Fibroblast of villous mesenchyme (primary cell): ENCODE data around the gene PIEZO2. TPM values are rescaled to one million over a fixed set of nuclear protein-coding genes. Genes with fewer than 3 reads are reported as not detected.

Experiments
- DNase-seq: peaks from one replicate; pipeline ENCODE4 v3.0.0-alpha.2; 2010; ENCODE audit warnings: low read depth
- H3K4me3 ChIP-seq: 2 replicates; pipeline ENCODE4 v1.5.1; 2011; ENCODE audit warnings: low read depth, mild to moderate bottlenecking, low read length
- CTCF ChIP-seq: IDR thresholded peaks from 2 replicates; pipeline ENCODE4 v1.5.1; 2012; ENCODE audit warnings: low read depth, mild to moderate bottlenecking, low read length; ENCODE audit not compliant: insufficient read depth
- total RNA-seq: library from RNA; depleted of rRNA; stranded (reverse); fragments of >200 nt; gene quantifications from 2 replicates; pipeline ENCODE4 v1.2.3, GENCODE V29; 2012

The PIEZO2 gene
- total RNA-seq, 1 donor: 1.7 TPM

- TF ChIP-seq CTCF: no peak
- no peak overlapping the region for H3K4me3 ChIP-seq
- DNase-seq: no peak
Observed at GRCh38 chr18:10890022-10890421, 259.3 kb downstream of the PIEZO2 start.

- no peak for TF ChIP-seq CTCF
- no peak for DNase-seq
- no peak overlapping the region for H3K4me3 ChIP-seq
Observed at GRCh38 chr18:10878703-10879102, 270.7 kb downstream of the PIEZO2 start.

- no peak for TF ChIP-seq CTCF
- H3K4me3 ChIP-seq: no peak overlapping the region
- DNase-seq: no peak
Observed at GRCh38 chr18:10877987-10878386, 271.4 kb downstream of the PIEZO2 start.

GRCh38 chr18:10875811-10876210 is 273.6 kb downstream of the PIEZO2 start:
- no peak for TF ChIP-seq CTCF
- DNase-seq: no peak
- H3K4me3 ChIP-seq: no peak overlapping the region

- no peak for DNase-seq
- H3K4me3 ChIP-seq: no peak overlapping the region
- TF ChIP-seq CTCF: no peak
Observed at GRCh38 chr18:10872304-10872703, 277.1 kb downstream of the PIEZO2 start.

- no peak for DNase-seq
- TF ChIP-seq CTCF: no peak
- H3K4me3 ChIP-seq: no peak overlapping the region
Observed at GRCh38 chr18:10864722-10865121, 284.6 kb downstream of the PIEZO2 start.

GRCh38 chr18:10863026-10863425 is 286.3 kb downstream of the PIEZO2 start:
- H3K4me3 ChIP-seq: no peak overlapping the region
- no peak for TF ChIP-seq CTCF
- no peak for DNase-seq
